Measurements from ENCODE around the gene MEF2B. TPM values are rescaled to one million over a fixed set of nuclear protein-coding genes. Genes with fewer than 3 reads are reported as not detected.

MEF2B gene
- total RNA-seq, 2 donors from 2014 or later: not detected

GRCh38 chr19:19213426-19214158, 43.5 kb upstream of the MEF2B start:
- DNase-seq (ENCODE audit: low spot score): no peak
- Histone ChIP-seq H3K4me1 (no peaks in the 10 kb centered on the region), H3K4me3 (no peak overlapping the region), H3K27me3 (peaks cover 5 to 15% of the 10 kb centered on the region in 2 donors), H3K9me3 (no peaks in the 10 kb centered on the region), H3K36me3 (no peaks in the 10 kb centered on the region), H3K27ac (no peak overlapping the region)
- TF ChIP-seq CTCF (IDR thresholded peaks at IDR 0.05): no peak

- Histone ChIP-seq H3K36me3 (no peaks in the 10 kb centered on the region), H3K4me1 (no peaks in the 10 kb centered on the region)
- no peak for TF ChIP-seq CTCF (IDR thresholded peaks at IDR 0.05)
Measured at GRCh38 chr19:19212916-19213315, 42.9 kb upstream of the MEF2B start.

GRCh38 chr19:19211499-19212420, 41.7 kb upstream of the MEF2B start, which contains the start of gene NCAN:
NCAN (plus strand) TSS chr19:19211958; CDS start chr19:19216954, 4,996 bp downstream.
- Histone ChIP-seq H3K36me3 (no peaks in the 10 kb centered on the region), H3K4me1 (no peaks in the 10 kb centered on the region), H3K9me3 (no peaks in the 10 kb centered on the region), H3K4me3 (no peak within 1 kb of the TSS), H3K27ac (no peak within 1 kb of the TSS), H3K27me3 (peaks cover 5 to 15% of the 10 kb centered on the region in 2 donors)
- DNase-seq (ENCODE audit: low spot score): no peak
- TF ChIP-seq CTCF (IDR thresholded peaks at IDR 0.05): no peak

More at GRCh38 chr19:19212916-19213315, 42.9 kb upstream of the MEF2B start:
- Histone ChIP-seq H3K9me3 (no peaks in the 10 kb centered on the region), H3K27me3 (peaks cover 5 to 15% of the 10 kb centered on the region in 2 donors), H3K27ac (no peak overlapping the region), H3K4me3 (no peak overlapping the region)
- no peak for DNase-seq (ENCODE audit: low spot score)

DNA sequence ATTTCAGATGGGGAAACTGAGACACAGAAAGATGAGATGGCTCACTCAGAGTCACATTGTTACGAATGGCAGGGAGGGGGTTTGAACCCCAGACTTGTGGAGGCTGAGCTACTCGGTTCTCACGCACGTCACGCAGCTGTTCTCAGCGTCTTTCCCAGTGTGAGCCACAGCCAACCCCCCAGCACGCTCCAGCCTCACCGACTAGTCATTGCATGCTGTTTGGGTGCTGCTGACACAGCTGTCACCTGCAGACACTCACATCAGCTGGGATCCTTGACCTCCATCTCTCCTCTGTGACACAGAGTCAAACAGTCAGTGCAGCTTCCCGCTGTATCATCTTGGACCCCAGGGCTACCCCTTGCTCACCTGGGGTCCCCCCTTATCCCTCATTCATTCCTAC, 39.3 kb upstream of the MEF2B start:
- H3K36me3 ChIP-seq: no peaks in the 10 kb centered on the region
- H3K4me3 ChIP-seq: no peak overlapping the region
- DNase-seq (ENCODE audit: low spot score): no peak
- H3K27ac ChIP-seq: no peak overlapping the region
- H3K9me3 ChIP-seq: no peaks in the 10 kb centered on the region
- peaks cover 5 to 15% of the 10 kb centered on the region in 2 donors for H3K27me3 ChIP-seq
- no peak for TF ChIP-seq CTCF (IDR thresholded peaks at IDR 0.05)
- H3K4me1 ChIP-seq: no peaks in the 10 kb centered on the region

DNA sequence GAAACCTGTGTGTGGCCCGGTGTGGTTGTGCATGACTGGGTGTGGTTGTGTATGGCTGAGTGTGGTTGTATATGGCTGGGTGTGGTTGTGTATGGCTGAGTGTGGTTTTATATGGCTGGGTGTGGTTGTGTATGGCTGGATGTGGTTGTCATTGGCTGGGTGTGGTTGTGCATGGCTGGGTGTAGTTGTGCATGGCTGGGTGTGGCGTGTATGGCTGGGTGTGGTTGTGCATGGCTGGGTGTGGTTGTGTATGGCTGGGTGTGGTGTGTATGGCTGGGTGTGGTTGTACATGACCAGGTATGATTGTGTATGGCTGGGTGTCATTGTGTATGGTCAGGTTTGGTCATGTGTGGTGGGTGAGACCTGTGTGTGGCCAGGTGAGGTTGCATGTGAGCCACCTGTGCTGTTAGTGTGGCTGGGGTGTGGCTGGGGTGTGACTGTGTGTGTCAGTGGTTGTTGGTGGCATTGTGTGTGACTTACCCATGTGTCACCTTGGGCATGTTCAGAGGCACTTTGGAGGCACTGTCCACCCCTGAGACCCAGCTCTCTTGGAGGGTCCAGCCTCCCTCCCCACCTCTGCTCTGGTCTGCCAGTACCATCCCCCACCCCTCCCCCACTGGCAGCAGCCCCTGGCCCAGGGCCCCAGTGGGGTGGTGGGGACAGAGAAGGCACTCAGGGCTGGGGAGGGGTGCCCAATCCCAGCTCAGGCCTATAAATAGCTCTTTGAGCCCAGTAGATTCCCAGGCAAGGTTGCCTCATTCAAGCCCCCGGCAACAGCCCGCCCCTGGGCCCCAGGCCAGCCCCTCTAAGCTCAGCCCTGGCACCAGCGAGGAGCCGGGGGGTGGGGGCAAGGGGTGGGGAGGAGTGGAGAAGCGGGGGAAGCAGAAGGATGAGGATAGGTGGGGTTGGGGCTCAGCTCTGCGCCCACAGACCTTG, 37.8 kb upstream of the MEF2B start:
- TF ChIP-seq CTCF (IDR thresholded peaks at IDR 0.05): no peak
- Histone ChIP-seq H3K9me3 (no peaks in the 10 kb centered on the region), H3K4me3 (no peak overlapping the region), H3K4me1 (peaks cover 0 to 2% of the 10 kb centered on the region in 2 donors), H3K27me3 (peaks cover 5 to 14% of the 10 kb centered on the region in 2 donors), H3K27ac (no peak overlapping the region), H3K36me3 (no peaks in the 10 kb centered on the region)
- no peak for DNase-seq (ENCODE audit: low spot score)
